Measurements from ENCODE around the gene NFATC2.
A peak's percentile ranks its signal among the peaks of the same experiment; 100 is the strongest.

Gene NFATC2

GRCh38 chr20:51387125-51387875, 155.2 kb downstream of the NFATC2 start:
- DNase-seq: no peak

GRCh38 chr20:51386586-51386985, 155.9 kb downstream of the NFATC2 start:
- no peak for DNase-seq

GRCh38 chr20:51385646-51386530, 156.6 kb downstream of the NFATC2 start:
- DNase-seq: peak; percentile 14

GRCh38 chr20:51384875-51385274, 157.6 kb downstream of the NFATC2 start:
- DNase-seq: no peak

- no peak for DNase-seq
These were observed 158.5 kb downstream of the NFATC2 start for GRCh38 chr20:51383891-51384510.

- peak; percentile 88 for DNase-seq
These were observed 159.3 kb downstream of the NFATC2 start for GRCh38 chr20:51382986-51383821.

- no peak for DNase-seq
These were observed 160.2 kb downstream of the NFATC2 start for GRCh38 chr20:51382111-51382985.

GRCh38 chr20:51381557-51381956, 161.0 kb downstream of the NFATC2 start:
- no peak for DNase-seq

- DNase-seq: peak; percentile 5
These were observed 161.8 kb downstream of the NFATC2 start for GRCh38 chr20:51380401-51381385.

GRCh38 chr20:51379601-51380341, 162.7 kb downstream of the NFATC2 start:
- DNase-seq: no peak

- DNase-seq: no peak
These were observed 164.2 kb downstream of the NFATC2 start for GRCh38 chr20:51378171-51378928.

- DNase-seq: no peak
These were observed 165.4 kb downstream of the NFATC2 start for GRCh38 chr20:51377132-51377531.

- DNase-seq: no peak
These were observed 166.4 kb downstream of the NFATC2 start for GRCh38 chr20:51376111-51376510.

- DNase-seq: no peak
These were observed 167.0 kb downstream of the NFATC2 start for GRCh38 chr20:51375561-51375960.

GRCh38 chr20:51374961-51375360, 167.6 kb downstream of the NFATC2 start:
- no peak for DNase-seq

- no peak for DNase-seq
These were observed 168.1 kb downstream of the NFATC2 start for GRCh38 chr20:51374456-51374830.

- DNase-seq: no peak
These were observed 168.6 kb downstream of the NFATC2 start for GRCh38 chr20:51373713-51374455.

GRCh38 chr20:51372966-51373365, 169.6 kb downstream of the NFATC2 start:
- no peak for DNase-seq
